DOHH2 (cell line): Measurements from ENCODE around the gene C4B.

ENCODE experiments used
- CTCF ChIP-seq: fragments of 200-600 bp; sonication (generic); IDR thresholded peaks from one replicate; pipeline ENCODE4 v1.5.1; 2014; ENCODE audit warnings: antibody characterized with exemption, mild to moderate bottlenecking, low read depth, low read length; ENCODE audit not compliant: poor library complexity, severe bottlenecking
- EZH2phosphoT487 ChIP-seq: fragments of 200-600 bp; sonication (generic); IDR thresholded peaks from 2 replicates; pipeline ENCODE4 v1.6.1; 2017; ENCODE audit warnings: borderline replicate concordance, mild to moderate bottlenecking, antibody characterized with exemption, low read length, moderate library complexity, mixed read lengths

DNA sequence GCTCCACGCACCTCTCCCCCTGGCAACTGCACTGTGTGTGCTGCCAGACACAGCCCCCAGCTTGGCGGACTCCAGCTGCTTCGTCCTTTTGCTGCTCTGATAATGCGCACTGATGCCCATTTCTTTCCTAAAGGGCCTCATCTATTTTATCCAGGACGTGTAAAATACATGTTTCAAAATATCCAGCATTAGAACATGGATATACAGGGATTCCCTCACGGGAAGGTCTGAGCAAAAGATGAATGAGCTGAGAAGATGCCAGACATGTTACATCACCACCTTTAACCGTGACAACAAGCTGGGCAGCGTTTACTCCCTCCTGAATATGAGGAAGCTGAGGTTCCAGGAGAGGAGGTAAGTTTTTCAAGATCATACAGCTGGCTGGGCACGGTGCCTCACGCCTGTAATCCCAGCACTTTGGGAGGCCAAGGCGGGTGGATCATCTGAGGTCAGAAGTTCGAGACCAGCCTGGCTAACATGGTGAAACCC lies 61.8 kb downstream of the C4B start:
- TF ChIP-seq CTCF (no peak), EZH2phosphoT487 (no peak)
